Endothelial cell of umbilical vein (primary cell): ENCODE data around the gene ICAM5. TPM values are rescaled to one million over a fixed set of nuclear protein-coding genes. Genes with fewer than 3 reads are reported as not detected.

Experiments
- BruUV-seq: library from RNA; stranded (reverse); fragments of 400-500 nt; replicated peaks from 2 replicates; lab custom pipeline; 2021; lab: Mats Ljungman, UMichigan
- CTCF ChIA-PET: fragments of 300-600, 350-600 bp; sonication (Branson Sonifier 250); formaldehyde crosslinking; loops from one replicate; lab custom pipeline; 2021; ENCODE audit warnings: antibody characterized with exemption, inconsistent platforms; lab: Charles Lee
- POLR2A ChIA-PET: fragments of 300-600, 350-600 bp; sonication (Branson Sonifier 250); formaldehyde crosslinking; loops from one replicate; lab custom pipeline; 2021; ENCODE audit warnings: antibody characterized with exemption, inconsistent platforms; lab: Charles Lee
- DNase-seq: peaks from one replicate; pipeline ENCODE4 v3.0.0-alpha.2; 2011; ENCODE audit warnings: low read depth, low spot score
- FAIRE-seq: peaks from 2 replicates; lab custom pipeline; 2011; peaks lifted over from hg19 to GRCh38; lab: Jason Lieb, UNC
- H2AFZ ChIP-seq: 2 replicates; pipeline ENCODE4 v1.6.0; 2012; ENCODE audit warnings: low read depth, low read length, control low read depth, inconsistent platforms
- H3K27ac ChIP-seq: 2 replicates; pipeline ENCODE4 v1.5.1; 2011; ENCODE audit warnings: low read depth, mild to moderate bottlenecking, control low read depth, low read length, moderate library complexity; ENCODE audit not compliant: insufficient read depth
- H3K27me3 ChIP-seq, 2 experiments: 2 replicates each; pipeline versions ENCODE4 v1.6.0 to v1.6.1; 2011; ENCODE audit warnings: low read length in 2 of 2, mixed read lengths in 1 of 2; ENCODE audit not compliant: control insufficient read depth in 2 of 2, insufficient read depth in 2 of 2
- H3K36me3 ChIP-seq, 2 experiments: 2 replicates in 1 of 2; 3 replicates in 1 of 2; pipeline ENCODE4 v1.5.1; 2011; ENCODE audit warnings: low read length in 2 of 2, mild to moderate bottlenecking in 1 of 2, moderate library complexity in 1 of 2; ENCODE audit not compliant: control insufficient read depth in 2 of 2, insufficient read depth in 2 of 2; ENCODE audit errors: extremely low read depth in 1 of 2
- H3K4me1 ChIP-seq: 3 replicates; pipeline ENCODE4 v1.5.1; 2011; ENCODE audit warnings: mild to moderate bottlenecking, low read length; ENCODE audit not compliant: control insufficient read depth, insufficient read depth; ENCODE audit errors: extremely low read depth
- H3K4me2 ChIP-seq: 2 replicates; pipeline ENCODE4 v1.6.1; 2011; ENCODE audit warnings: low read length, control low read depth, mixed read lengths; ENCODE audit not compliant: insufficient read depth
- H3K4me3 ChIP-seq, 3 experiments: fragments of 200-600 bp in 1 of 3; sonication (generic), shearing (Covaris generic) in 1 of 3; replicated peaks in 1 of 3; 2 replicates each; pipeline ENCODE4 v1.5.1; 2011 to 2016; ENCODE audit warnings: control low read depth in 3 of 3, low read length in 3 of 3, mild to moderate bottlenecking in 2 of 3, inconsistent platforms in 1 of 3, low read depth in 1 of 3, moderate library complexity in 1 of 3; ENCODE audit not compliant: insufficient read depth in 1 of 3
- H3K79me2 ChIP-seq: 2 replicates; pipeline ENCODE4 v1.6.0; 2012; ENCODE audit warnings: low read length, inconsistent platforms; ENCODE audit not compliant: control insufficient read depth, insufficient read depth
- H3K9ac ChIP-seq: replicated peaks from 2 replicates; pipeline ENCODE3; 2011; ENCODE audit warnings: low read length, control low read depth; ENCODE audit not compliant: insufficient read depth; ENCODE audit errors: extremely low read depth
- H3K9me1 ChIP-seq: replicated peaks from 3 replicates; pipeline ENCODE4 v1.6.0; 2011; ENCODE audit warnings: mild to moderate bottlenecking, low read length; ENCODE audit not compliant: control insufficient read depth, insufficient read depth; ENCODE audit errors: extremely low read depth
- H3K9me3 ChIP-seq: replicated peaks from 2 replicates; pipeline ENCODE4 v1.5.1; 2012; ENCODE audit warnings: low read length, inconsistent platforms; ENCODE audit not compliant: control insufficient read depth, insufficient read depth
- H4K20me1 ChIP-seq: replicated peaks from 2 replicates; pipeline ENCODE3; 2011; ENCODE audit warnings: mild to moderate bottlenecking, low read length; ENCODE audit not compliant: control insufficient read depth, insufficient read depth; ENCODE audit errors: extremely low read depth
- CTCF ChIP-seq, 2 donors: IDR thresholded peaks; 1 replicate in 1 of 2; 2 replicates in 1 of 2; pipeline ENCODE4 v1.5.1; 2011; ENCODE audit warnings: low read length in 2 of 2, mild to moderate bottlenecking in 2 of 2, moderate library complexity in 2 of 2, control low read depth in 1 of 2, inconsistent platforms in 1 of 2, low read depth in 1 of 2; ENCODE audit not compliant: insufficient read depth in 1 of 2; ENCODE audit errors: extremely low read depth in 1 of 2
- EZH2 ChIP-seq: IDR thresholded peaks from 2 replicates; pipeline ENCODE4 v1.6.1; 2012; ENCODE audit warnings: borderline replicate concordance, low read depth, mild to moderate bottlenecking, moderate library complexity, low read length, inconsistent platforms; ENCODE audit not compliant: severe bottlenecking
- FOS ChIP-seq: IDR thresholded peaks from 2 replicates; pipeline ENCODE4 v1.6.1; 2011; ENCODE audit warnings: mild to moderate bottlenecking, low read length, moderate library complexity, borderline replicate concordance; ENCODE audit not compliant: insufficient read depth
- GATA2 ChIP-seq: IDR thresholded peaks from 2 replicates; pipeline ENCODE4 v1.7.0; 2011; ENCODE audit warnings: low read depth, mild to moderate bottlenecking, moderate library complexity, mixed read lengths, low read length; ENCODE audit not compliant: insufficient read length, insufficient read depth
- JUN ChIP-seq: IDR thresholded peaks from 2 replicates; pipeline ENCODE4 v1.6.1; 2011; ENCODE audit warnings: borderline replicate concordance, low read depth; ENCODE audit not compliant: insufficient read length, insufficient read depth
- MAX ChIP-seq: IDR thresholded peaks from 2 replicates; pipeline ENCODE4 v1.6.1; 2011; ENCODE audit not compliant: insufficient read depth, insufficient read length
- MYC ChIP-seq: IDR thresholded peaks from one replicate; pipeline ENCODE4 v1.6.1; 2011; ENCODE audit warnings: mild to moderate bottlenecking, low read depth, low read length
- POLR2A ChIP-seq: IDR thresholded peaks from 2 replicates; pipeline ENCODE4 v1.6.1; 2012; ENCODE audit warnings: low read depth, mild to moderate bottlenecking, control low read depth, low read length
- POLR2AphosphoS5 ChIP-seq: IDR thresholded peaks from 2 replicates; pipeline ENCODE4 v1.6.1; 2012; ENCODE audit warnings: low read depth, mild to moderate bottlenecking, control low read depth, low read length, moderate library complexity; ENCODE audit not compliant: insufficient read depth
- dilution Hi-C: fragments of 300-500 bp; cut with MboI; formaldehyde crosslinking; loops from one replicate; pipeline ENCODE4 v1.15.0; 2019; ENCODE audit warnings: low sequenced_read_pairs; ENCODE audit not compliant: extremely low pct_ligation_motif_present
- intact Hi-C: fragments of 100-400 bp; cut with micrococcal nuclease; formaldehyde crosslinking; loops from one replicate; pipeline ENCODE4 v1.10.0; 2022
- polyA plus RNA-seq, 4 experiments: library from polyadenylated mRNA; depleted of rRNA in 3 of 4; stranded (reverse) in 3 of 4; unstranded in 1 of 4; fragments of >200 nt; gene quantifications; 2 replicates each; pipeline versions ENCODE4 v1.2.1 to v1.2.3, GENCODE V29; 2011 to 2012; ENCODE audit warnings: missing spikeins in 1 of 4
- total RNA-seq: library from RNA; stranded (reverse); gene quantifications from 2 replicates; pipeline ENCODE4 v1.2.3, GENCODE V29; 2021

ICAM5 gene
- total and polyA plus RNA-seq, 2 donors (not counting 3 experiments of a cell fraction or from before 2014, with no cell fraction given): 0.10 to 0.40 TPM

GRCh38 chr19:10252707-10253106 is 37.0 kb upstream of the ICAM5 start:
- CTCF ChIA-PET: no interaction called here
- peak overlapping the region; percentile 52 for H3K9ac ChIP-seq
- no peaks in the 10 kb centered on the region for H3K27me3 ChIP-seq
- no peak for FAIRE-seq
- H3K9me3 ChIP-seq: no peaks in the 10 kb centered on the region
- TF ChIP-seq JUN (no peak), MYC (no peak), EZH2 (no peak), POLR2A (no peak), MAX (no peak), CTCF (IDR thresholded peaks at IDR 0.05; ENCODE audit: extremely low read depth in 1 of 2, insufficient read depth in 1 of 2, low read depth in 1 of 2, low read length in 2 of 2) (no peak), GATA2 (no peak), FOS (no peak), POLR2AphosphoS5 (no peak)
- no peaks in the 10 kb centered on the region for H3K9me1 ChIP-seq
- peaks cover 8% of the 10 kb centered on the region for H3K4me1 ChIP-seq
- dilution Hi-C loops (no loop called here), intact Hi-C loops (loop anchor here (5.0 kb wide), 1 partner anchor 80 kb away; the partner anchor contains the start of gene RAVER1)
- TSS peak; percentile 52 for BruUV-seq
- peak overlapping the region; percentile 94 for H3K4me2 ChIP-seq
- POLR2A ChIA-PET: no interaction called here
- peak overlapping the region; percentile 14 to 89 (median 59) for H3K4me3 ChIP-seq
- H2AFZ ChIP-seq: peak overlapping the region; percentile 78
- peak overlapping the region; percentile 14 for H3K27ac ChIP-seq
- H4K20me1 ChIP-seq: no peaks in the 10 kb centered on the region
- no peak for DNase-seq
- peaks cover 19% of the 10 kb centered on the region for H3K79me2 ChIP-seq
- peaks cover 6 to 13% of the 10 kb centered on the region in 2 experiments for H3K36me3 ChIP-seq
